ENCODE measurements around the gene PDSS2. TPM values are rescaled to one million over a fixed set of nuclear protein-coding genes. Genes with fewer than 3 reads are reported as not detected.

PDSS2 gene
- total and polyA plus RNA-seq, 9 of the 15 experiments (the other 6 are each of a cell fraction or from before 2014, with no cell fraction given), result 5.8 to 21.1 (median 12.0) TPM

DNA sequence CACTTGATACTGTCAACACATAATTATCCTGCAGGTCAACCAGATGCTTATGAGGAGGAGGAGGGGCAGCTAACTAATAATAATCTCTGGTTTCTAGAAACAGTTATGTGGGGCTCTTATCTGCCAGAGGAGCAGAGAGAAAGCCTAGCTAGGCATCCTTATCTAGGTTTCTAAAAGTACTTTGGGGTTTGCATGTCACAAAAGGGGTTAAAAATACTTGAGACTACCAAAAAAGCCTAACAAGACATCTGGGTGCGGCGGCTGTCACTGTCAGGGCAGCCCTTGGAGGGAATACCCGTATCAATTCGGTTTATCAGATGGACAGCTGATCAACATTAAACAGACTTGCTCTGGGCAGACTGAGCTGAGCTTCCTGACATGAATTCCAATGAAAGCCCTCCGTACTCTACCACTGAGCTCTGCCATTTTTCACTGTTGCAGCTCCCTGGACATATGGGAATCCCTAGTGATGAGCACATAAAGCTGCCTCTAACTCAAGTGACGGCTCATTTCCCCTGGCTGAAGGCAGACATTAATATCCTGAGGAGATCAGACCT is 166.6 kb downstream of the PDSS2 start:
- no peaks in the 10 kb centered on the region for H4K20me1 ChIP-seq (replicated peaks; ENCODE audit: control insufficient read depth, insufficient read depth, low read length)
- POLR2A ChIA-PET, result interaction anchor here (0.6 to 1.7 kb wide), 6 partner anchors 8 to 79 kb away, joined by 3 to 7 read pairs (median 3); no protein-coding TSS in a partner anchor
- H3K4me1 ChIP-seq (replicated peaks in 1 of 2; ENCODE audit: control insufficient read depth in 2 of 2, insufficient read depth in 2 of 2, low read length in 2 of 2), result peaks cover 8 to 17% of the 10 kb centered on the region in 2 experiments
- no TSS peak for BruUV-seq (replicated peaks)
- intact Hi-C loops (cut with micrococcal nuclease), result no loop called here
- no peaks in the 10 kb centered on the region for H3K36me3 ChIP-seq (ENCODE audit: control insufficient read depth, insufficient read depth, low read length)
- H3K79me2 ChIP-seq (ENCODE audit: control insufficient read depth, insufficient read depth, low read length), result no peaks in the 10 kb centered on the region; the same call in 2 of the 3 replicates
- no peak overlapping the region for H3K4me3 ChIP-seq
- CTCF ChIA-PET (ENCODE audit: low intra/inter-chr PET ratio), result no interaction called here
- peak; percentile 57 for ATAC-seq
- peak overlapping the region; percentile 59 for H3K4me2 ChIP-seq (ENCODE audit: insufficient read depth, low read length)
- TF ChIP-seq, protein P1, sequence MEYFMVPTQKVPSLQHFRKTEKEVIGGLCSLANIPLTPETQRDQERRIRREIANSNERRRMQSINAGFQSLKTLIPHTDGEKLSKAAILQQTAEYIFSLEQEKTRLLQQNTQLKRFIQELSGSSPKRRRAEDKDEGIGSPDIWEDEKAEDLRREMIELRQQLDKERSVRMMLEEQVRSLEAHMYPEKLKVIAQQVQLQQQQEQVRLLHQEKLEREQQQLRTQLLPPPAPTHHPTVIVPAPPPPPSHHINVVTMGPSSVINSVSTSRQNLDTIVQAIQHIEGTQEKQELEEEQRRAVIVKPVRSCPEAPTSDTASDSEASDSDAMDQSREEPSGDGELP (CRISPR knock-in tag; IDR thresholded peaks at IDR 0.05; ENCODE audit: borderline replicate concordance), result 0 out of 2 replicates have a peak, but pooled peaks have one; percentile 24
- TF ChIP-seq ZNF766 (CRISPR knock-in tag; conservative IDR thresholded peaks at IDR 0.05), result 0 out of 2 replicates have a peak, but pooled peaks have one; percentile 36
- TF ChIP-seq SREBF2 (CRISPR knock-in tag; IDR thresholded peaks at IDR 0.05), result no peak
- TF ChIP-seq, protein P2, sequence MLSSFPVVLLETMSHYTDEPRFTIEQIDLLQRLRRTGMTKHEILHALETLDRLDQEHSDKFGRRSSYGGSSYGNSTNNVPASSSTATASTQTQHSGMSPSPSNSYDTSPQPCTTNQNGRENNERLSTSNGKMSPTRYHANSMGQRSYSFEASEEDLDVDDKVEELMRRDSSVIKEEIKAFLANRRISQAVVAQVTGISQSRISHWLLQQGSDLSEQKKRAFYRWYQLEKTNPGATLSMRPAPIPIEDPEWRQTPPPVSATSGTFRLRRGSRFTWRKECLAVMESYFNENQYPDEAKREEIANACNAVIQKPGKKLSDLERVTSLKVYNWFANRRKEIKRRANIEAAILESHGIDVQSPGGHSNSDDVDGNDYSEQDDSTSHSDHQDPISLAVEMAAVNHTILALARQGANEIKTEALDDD (IDR thresholded peaks at IDR 0.05), result peak; percentile 84
- TF ChIP-seq CBFA2T3 (IDR thresholded peaks at IDR 0.05), result peak; percentile 29
- no peak for TF ChIP-seq ESRRB (CRISPR knock-in tag; IDR thresholded peaks at IDR 0.05; ENCODE audit: borderline replicate concordance)
- peak in 1 of 2 experiments; percentile 45; a peak in 1 of 4 replicates for TF ChIP-seq RCOR1 (IDR thresholded peaks at IDR 0.05; ENCODE audit: borderline replicate concordance in 1 of 2, low read depth in 2 of 2, low read length in 2 of 2)
- peak; percentile 34 for TF ChIP-seq DACH1 (IDR thresholded peaks at IDR 0.05; ENCODE audit: partially characterized antibody)
- TF ChIP-seq EP300 (IDR thresholded peaks at IDR 0.05; ENCODE audit: low read length), result peak; percentile 18; the same call in 1 of the 2 replicates
- TF ChIP-seq POLR2A (conservative IDR thresholded peaks at IDR 0.05), result no peak
- H3K9ac ChIP-seq (ENCODE audit: insufficient read depth in 1 of 2, low read depth in 2 of 2, low read length in 2 of 2), result peak overlapping the region in 1 of 2 experiments; percentile 1; a peak in 1 of 4 replicates
- peak; percentile 8 to 37 (median 18) for DNase-seq (ENCODE audit: extremely low read depth in 1 of 4, low spot score in 3 of 4)
- in situ Hi-C loops (cut with MboI), result no loop called here
- no peaks in the 10 kb centered on the region for H3K9me3 ChIP-seq (replicated peaks; ENCODE audit: control insufficient read depth, insufficient read depth, low read depth, low read length)
- WGBS (ENCODE audit: insufficient coverage, low coverage, missing lambda C conversion rate), result 8% methylated on average over 6 of the region's 6 CpGs
- no peak overlapping the region; the same call in 1 of the 2 replicates for H2AFZ ChIP-seq (ENCODE audit: low read depth, low read length)
- H3K9me1 ChIP-seq (ENCODE audit: control insufficient read depth, insufficient read depth, low read length), result no peaks in the 10 kb centered on the region
- H3K27ac ChIP-seq (ENCODE audit: extremely low read depth, low read depth, low read length), result no peak overlapping the region
- peak; percentile 58 for FAIRE-seq
- no peaks in the 10 kb centered on the region for H3K27me3 ChIP-seq (ENCODE audit: control insufficient read depth in 2 of 2, insufficient read depth in 2 of 2, low read length in 2 of 2)
